Lower lobe of right lung (tissue), 2 donors: ENCODE data around the gene ABLIM1. TPM values are rescaled to one million over a fixed set of nuclear protein-coding genes. Genes with fewer than 3 reads are reported as not detected.

Experiments used
- ATAC-seq, 2 donors: fragments of 200-7000 bp; cut with Tn5 transposase; one replicate each; pipeline ENCODE4 v1.9.1; 2020 to 2022; ENCODE audit warnings: mild to moderate bottlenecking in 2 of 2, moderate library complexity in 2 of 2
- DNase-seq: peaks from one replicate; pipeline ENCODE4 v3.0.0-alpha.2; 2020
- H3K27ac ChIP-seq: fragments of 200-600 bp; one replicate; pipeline ENCODE4 v1.8.0; 2022
- H3K27me3 ChIP-seq: fragments of 200-600 bp; one replicate; pipeline ENCODE4 v1.8.0; 2022; ENCODE audit warnings: low read depth
- H3K36me3 ChIP-seq: fragments of 200-600 bp; one replicate; pipeline ENCODE4 v1.8.0; 2022; ENCODE audit warnings: mild to moderate bottlenecking
- H3K4me1 ChIP-seq: fragments of 200-600 bp; one replicate; pipeline ENCODE4 v1.8.0; 2022
- H3K4me3 ChIP-seq: fragments of 200-600 bp; one replicate; pipeline ENCODE4 v1.8.0; 2022; ENCODE audit warnings: mild to moderate bottlenecking
- H3K9me3 ChIP-seq: fragments of 200-600 bp; one replicate; pipeline ENCODE4 v1.8.0; 2022
- CTCF ChIP-seq: fragments of 200-600 bp; IDR thresholded peaks from one replicate; pipeline ENCODE4 v1.8.0; 2022; ENCODE audit warnings: antibody characterized with exemption, mild to moderate bottlenecking
- intact Hi-C: fragments of 100-400 bp; cut with DNase I; formaldehyde crosslinking; loops from one replicate; pipeline ENCODE4 v1.11.0; 2022
- total RNA-seq: library from RNA; stranded (reverse); fragmentation: NEBNext Ultra II Directional; extraction: Animal tissue kit (Norgen Biotek cat#: 25700); gene quantifications from one replicate; pipeline ENCODE4 v1.2.1, GENCODE V29; 2021
- donor health status: DM: no; HTN: yes; CAD: no; lungs with severe emphysema.

The ABLIM1 gene
- total RNA-seq, 1 donor from 2014 or later, result 106 TPM

- intact Hi-C loops, result no loop called here
- DNase-seq (no peak), ATAC-seq (no peak)
- H3K4me1 ChIP-seq, result peaks cover 48% of the 10 kb centered on the region
- H3K27me3 ChIP-seq, result no peaks in the 10 kb centered on the region
- no peak overlapping the region for H3K4me3 ChIP-seq
- no peaks in the 10 kb centered on the region for H3K9me3 ChIP-seq
- H3K36me3 ChIP-seq, result no peaks in the 10 kb centered on the region
- TF ChIP-seq CTCF, result no peak
- no peak overlapping the region for H3K27ac ChIP-seq
Measured at GRCh38 chr10:114626841-114627240, 31.2 kb downstream of the ABLIM1 start.

GRCh38 chr10:114624951-114625780, 32.9 kb downstream of the ABLIM1 start:
- no peaks in the 10 kb centered on the region for H3K36me3 ChIP-seq
- intact Hi-C loops, result no loop called here
- no peak for DNase-seq
- peak in 1 of 2 donors; percentile 5 for ATAC-seq
- no peak overlapping the region for H3K4me3 ChIP-seq
- no peaks in the 10 kb centered on the region for H3K9me3 ChIP-seq
- TF ChIP-seq CTCF, result no peak
- peaks cover 33% of the 10 kb centered on the region for H3K4me1 ChIP-seq
- peak overlapping the region; percentile 46 for H3K27ac ChIP-seq
- H3K27me3 ChIP-seq, result no peaks in the 10 kb centered on the region

GRCh38 chr10:114624422-114624821, 33.7 kb downstream of the ABLIM1 start:
- no peak for TF ChIP-seq CTCF
- Histone ChIP-seq H3K4me1 (peaks cover 28% of the 10 kb centered on the region), H3K36me3 (no peaks in the 10 kb centered on the region), H3K4me3 (no peak overlapping the region), H3K27me3 (no peaks in the 10 kb centered on the region), H3K9me3 (no peaks in the 10 kb centered on the region), H3K27ac (peak overlapping the region; percentile 46)
- intact Hi-C loops, result no loop called here
- DNase-seq, result no peak
- ATAC-seq, result no peak

GRCh38 chr10:114623661-114624294, 34.3 kb downstream of the ABLIM1 start:
- DNase-seq (no peak), ATAC-seq (peak; percentile 82 to 92)
- Histone ChIP-seq H3K27ac (peak overlapping the region; percentile 46), H3K4me3 (no peak overlapping the region), H3K4me1 (peaks cover 28% of the 10 kb centered on the region), H3K9me3 (no peaks in the 10 kb centered on the region), H3K27me3 (no peaks in the 10 kb centered on the region), H3K36me3 (no peaks in the 10 kb centered on the region)
- intact Hi-C loops, result no loop called here
- no peak for TF ChIP-seq CTCF

- intact Hi-C loops, result no loop called here
- ATAC-seq, result no peak
- Histone ChIP-seq H3K27ac (peak overlapping the region; percentile 46), H3K9me3 (no peaks in the 10 kb centered on the region), H3K4me1 (peaks cover 28% of the 10 kb centered on the region), H3K27me3 (no peaks in the 10 kb centered on the region), H3K4me3 (no peak overlapping the region), H3K36me3 (no peaks in the 10 kb centered on the region)
- DNase-seq, result no peak
- no peak for TF ChIP-seq CTCF
Measured at GRCh38 chr10:114623155-114623554, 34.9 kb downstream of the ABLIM1 start.
